AG09319 (cell line): Measurements from ENCODE around the gene SBF2.

Source experiments
- DNase-seq: peaks from one replicate; pipeline ENCODE4 v3.0.0-alpha.2; 2010; ENCODE audit warnings: low read depth; ENCODE audit errors: extremely low read depth
- TF ChIP-seq, protein P1 (sequence below): IDR thresholded peaks from 2 replicates; pipeline ENCODE4 v1.5.1; 2011; ENCODE audit warnings: low read depth, mild to moderate bottlenecking, inconsistent platforms, low read length, moderate library complexity

Gene SBF2

DNA sequence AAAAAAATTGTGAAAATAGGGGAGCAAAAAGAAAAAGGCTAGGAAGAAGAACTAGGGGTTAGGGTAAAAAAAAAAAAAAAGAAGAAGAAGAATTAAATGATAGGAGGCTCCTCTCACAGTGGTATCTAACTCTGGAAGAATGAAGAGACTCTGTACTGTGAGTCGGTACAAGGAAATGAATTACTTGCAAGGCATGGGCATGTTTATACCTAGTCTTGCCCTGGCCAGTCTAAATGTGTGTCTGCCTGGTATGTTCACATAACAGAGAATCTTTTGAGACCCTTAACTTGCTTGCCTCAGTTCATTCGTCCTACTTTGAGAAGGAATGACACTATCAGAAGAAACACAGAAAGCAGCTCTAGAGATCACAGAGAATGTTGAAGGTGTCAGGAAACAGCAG, 470.6 kb downstream of the SBF2 start:
- DNase-seq, result no peak
- TF ChIP-seq, protein P1, sequence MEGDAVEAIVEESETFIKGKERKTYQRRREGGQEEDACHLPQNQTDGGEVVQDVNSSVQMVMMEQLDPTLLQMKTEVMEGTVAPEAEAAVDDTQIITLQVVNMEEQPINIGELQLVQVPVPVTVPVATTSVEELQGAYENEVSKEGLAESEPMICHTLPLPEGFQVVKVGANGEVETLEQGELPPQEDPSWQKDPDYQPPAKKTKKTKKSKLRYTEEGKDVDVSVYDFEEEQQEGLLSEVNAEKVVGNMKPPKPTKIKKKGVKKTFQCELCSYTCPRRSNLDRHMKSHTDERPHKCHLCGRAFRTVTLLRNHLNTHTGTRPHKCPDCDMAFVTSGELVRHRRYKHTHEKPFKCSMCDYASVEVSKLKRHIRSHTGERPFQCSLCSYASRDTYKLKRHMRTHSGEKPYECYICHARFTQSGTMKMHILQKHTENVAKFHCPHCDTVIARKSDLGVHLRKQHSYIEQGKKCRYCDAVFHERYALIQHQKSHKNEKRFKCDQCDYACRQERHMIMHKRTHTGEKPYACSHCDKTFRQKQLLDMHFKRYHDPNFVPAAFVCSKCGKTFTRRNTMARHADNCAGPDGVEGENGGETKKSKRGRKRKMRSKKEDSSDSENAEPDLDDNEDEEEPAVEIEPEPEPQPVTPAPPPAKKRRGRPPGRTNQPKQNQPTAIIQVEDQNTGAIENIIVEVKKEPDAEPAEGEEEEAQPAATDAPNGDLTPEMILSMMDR, result no peak

DNA sequence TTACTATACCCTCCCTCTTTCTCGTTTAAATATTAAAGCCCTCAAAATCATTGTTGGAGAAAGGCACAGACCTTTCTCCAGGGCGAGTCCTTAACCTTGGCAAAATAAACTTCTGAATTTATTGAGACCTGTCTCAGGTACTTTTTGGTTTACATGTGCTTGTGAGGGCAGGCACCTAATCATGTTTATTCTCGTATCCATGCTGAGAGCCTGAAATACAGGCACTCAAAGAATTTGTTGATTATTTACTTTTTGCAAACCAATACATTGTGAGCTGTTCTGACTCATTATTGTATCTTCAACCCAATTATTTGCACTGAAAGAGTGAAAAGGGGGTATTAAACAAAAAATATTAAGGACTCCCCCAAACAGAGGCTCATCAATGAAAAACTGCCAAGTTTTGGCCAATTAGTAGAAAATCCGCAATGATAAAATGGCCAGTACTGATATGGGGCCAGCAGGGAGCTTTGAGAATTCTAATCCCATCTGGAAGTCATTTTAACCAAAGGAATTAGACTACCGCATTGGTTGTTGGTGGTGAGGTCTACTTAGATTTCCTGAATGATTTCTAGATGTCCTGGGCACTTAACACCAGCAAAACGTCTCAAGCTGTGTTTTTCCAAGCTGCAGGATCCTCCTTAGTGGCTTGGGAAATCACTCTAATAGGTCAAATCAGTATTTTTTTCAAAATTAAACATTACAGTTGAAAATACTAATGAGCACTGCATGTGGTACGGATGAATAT, 472.8 kb downstream of the SBF2 start:
- DNase-seq, result peak; percentile 68
- TF ChIP-seq, protein P1, result no peak

DNA sequence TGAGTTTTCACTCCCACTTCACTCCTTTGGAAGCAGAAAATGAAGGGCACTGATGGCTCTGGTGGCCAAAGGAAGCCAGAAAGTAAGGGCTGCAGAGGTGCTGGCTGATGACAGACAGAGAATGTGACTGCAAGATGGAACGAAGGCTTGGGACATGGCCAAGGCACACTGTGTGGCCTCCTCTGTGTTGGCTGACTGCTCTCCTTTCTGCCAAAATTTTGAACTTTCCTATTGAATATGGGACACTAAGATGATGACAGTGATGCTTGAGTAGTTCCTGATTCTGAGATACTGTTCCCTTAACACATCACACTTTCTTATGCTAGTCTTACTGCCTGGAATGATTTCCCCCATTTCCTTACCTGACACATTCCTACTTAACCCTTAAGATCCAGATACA, 473.8 kb downstream of the SBF2 start:
- no peak for DNase-seq
- TF ChIP-seq, protein P1, result no peak

GRCh38 chr11:9817191-9817590, 476.8 kb downstream of the SBF2 start:
- TF ChIP-seq, protein P1, result no peak
- no peak for DNase-seq

DNA sequence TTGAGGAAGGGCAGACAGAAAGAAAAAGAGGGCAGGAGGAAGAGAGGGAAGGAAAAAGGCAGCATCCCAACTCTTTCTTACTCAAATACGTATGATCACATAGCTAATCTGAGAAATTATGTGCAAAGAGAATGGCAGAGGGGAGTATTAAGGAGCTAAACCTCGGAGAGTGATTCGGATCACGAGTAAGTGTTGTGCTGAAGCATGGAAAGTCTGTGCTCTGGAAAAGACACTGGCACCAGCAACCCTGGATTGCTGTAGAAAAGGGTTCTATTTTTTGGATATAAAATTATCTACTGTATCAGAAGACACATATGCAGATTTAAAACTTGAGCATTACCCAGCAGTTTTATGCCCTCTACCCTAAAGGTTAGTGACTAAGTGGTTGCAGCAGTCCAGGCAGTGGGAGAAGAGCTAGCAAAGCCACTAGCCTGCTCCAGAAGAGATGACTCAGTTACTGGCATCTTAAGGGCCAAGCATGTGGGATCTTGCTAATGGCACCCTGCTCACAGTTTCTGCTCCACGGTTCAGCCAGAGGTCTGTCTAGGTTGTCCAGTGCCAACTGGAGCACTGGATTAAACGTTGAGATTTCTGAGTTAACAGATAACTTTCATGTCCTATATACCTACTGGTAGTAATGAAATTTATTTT, 478.4 kb downstream of the SBF2 start:
- TF ChIP-seq, protein P1, result no peak
- no peak for DNase-seq

- DNase-seq, result no peak
- TF ChIP-seq, protein P1, result no peak
Observed at GRCh38 chr11:9814108-9814507, 479.9 kb downstream of the SBF2 start.

GRCh38 chr11:9808943-9809342, 485.1 kb downstream of the SBF2 start:
- TF ChIP-seq, protein P1, result no peak
- no peak for DNase-seq
